A549 (cell line): ENCODE data around the gene GNAL.

ENCODE experiments used
- EP300 ChIP-seq, 2 experiments: fragments of >200 bp; sonication (Bioruptor Twin); formaldehyde crosslinking; IDR thresholded peaks; 2 replicates in 1 of 2; 3 replicates in 1 of 2; pipeline ENCODE4 v1.6.1; 2016 to 2017
- FOXS1 ChIP-seq: fragments of 250-450 bp; sonication (Bioruptor Pico); IDR thresholded peaks from 2 replicates; pipeline ENCODE4 v1.5.0; 2020; ENCODE audit warnings: mild to moderate bottlenecking, moderate library complexity
- MAZ ChIP-seq: fragments of 150-350 bp; IDR thresholded peaks from 2 replicates; pipeline ENCODE4 v1.6.1; 2014; ENCODE audit warnings: antibody characterized with exemption, low read depth, low read length, borderline replicate concordance
- NR3C1 ChIP-seq: fragments of >200 bp; sonication (Bioruptor Twin); formaldehyde crosslinking; IDR thresholded peaks from 3 replicates; pipeline ENCODE4 v1.6.1; 2017
- PHF8 ChIP-seq: fragments of 200-600 bp; sonication (generic); IDR thresholded peaks from 2 replicates; pipeline ENCODE4 v1.6.1; 2016; ENCODE audit warnings: low read depth, mild to moderate bottlenecking, antibody characterized with exemption, moderate library complexity, borderline replicate concordance
- POLR2A ChIP-seq: IDR thresholded peaks from 2 replicates; pipeline ENCODE4 v1.6.1; 2012; ENCODE audit warnings: mild to moderate bottlenecking, low read length
- POLR2AphosphoS2 ChIP-seq: conservative IDR thresholded peaks from 2 replicates; pipeline ENCODE4 v1.6.1; 2012; ENCODE audit warnings: low read length, improper control_type of control experiment, inconsistent platforms
- RCOR1 ChIP-seq: fragments of 150-350 bp; IDR thresholded peaks from 2 replicates; pipeline ENCODE4 v1.6.1; 2014; ENCODE audit warnings: antibody characterized with exemption, low read length, low read depth
- RFX5 ChIP-seq: fragments of 450-650 bp; IDR thresholded peaks from 2 replicates; pipeline ENCODE4 v1.7.1; 2014; ENCODE audit warnings: antibody characterized with exemption, mild to moderate bottlenecking, moderate library complexity
- TF ChIP-seq, protein P1 (sequence below): fragments of >200 bp; sonication (Bioruptor Twin); formaldehyde crosslinking; IDR thresholded peaks from 3 replicates; pipeline ENCODE4 v1.5.1; 2016
- TF ChIP-seq, protein P2 (sequence below): fragments of 200-600 bp; sonication (generic); IDR thresholded peaks from 2 replicates; pipeline ENCODE4 v1.6.1; 2016; ENCODE audit warnings: antibody characterized with exemption, mild to moderate bottlenecking, moderate library complexity

GRCh38 chr18:11860594-11861450 lies 171.8 kb downstream of the GNAL start:
- TF ChIP-seq, protein P1, sequence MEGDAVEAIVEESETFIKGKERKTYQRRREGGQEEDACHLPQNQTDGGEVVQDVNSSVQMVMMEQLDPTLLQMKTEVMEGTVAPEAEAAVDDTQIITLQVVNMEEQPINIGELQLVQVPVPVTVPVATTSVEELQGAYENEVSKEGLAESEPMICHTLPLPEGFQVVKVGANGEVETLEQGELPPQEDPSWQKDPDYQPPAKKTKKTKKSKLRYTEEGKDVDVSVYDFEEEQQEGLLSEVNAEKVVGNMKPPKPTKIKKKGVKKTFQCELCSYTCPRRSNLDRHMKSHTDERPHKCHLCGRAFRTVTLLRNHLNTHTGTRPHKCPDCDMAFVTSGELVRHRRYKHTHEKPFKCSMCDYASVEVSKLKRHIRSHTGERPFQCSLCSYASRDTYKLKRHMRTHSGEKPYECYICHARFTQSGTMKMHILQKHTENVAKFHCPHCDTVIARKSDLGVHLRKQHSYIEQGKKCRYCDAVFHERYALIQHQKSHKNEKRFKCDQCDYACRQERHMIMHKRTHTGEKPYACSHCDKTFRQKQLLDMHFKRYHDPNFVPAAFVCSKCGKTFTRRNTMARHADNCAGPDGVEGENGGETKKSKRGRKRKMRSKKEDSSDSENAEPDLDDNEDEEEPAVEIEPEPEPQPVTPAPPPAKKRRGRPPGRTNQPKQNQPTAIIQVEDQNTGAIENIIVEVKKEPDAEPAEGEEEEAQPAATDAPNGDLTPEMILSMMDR = no peak
- no peak for TF ChIP-seq FOXS1 (CRISPR knock-in tag)
- no peak for TF ChIP-seq POLR2A
- no peak for TF ChIP-seq NR3C1
- TF ChIP-seq RCOR1 = no peak
- TF ChIP-seq EP300 (IDR thresholded peaks at IDR 0.05) = no peak
- no peak for TF ChIP-seq POLR2AphosphoS2
- TF ChIP-seq PHF8 = no peak
- TF ChIP-seq MAZ = no peak
- TF ChIP-seq, protein P2, sequence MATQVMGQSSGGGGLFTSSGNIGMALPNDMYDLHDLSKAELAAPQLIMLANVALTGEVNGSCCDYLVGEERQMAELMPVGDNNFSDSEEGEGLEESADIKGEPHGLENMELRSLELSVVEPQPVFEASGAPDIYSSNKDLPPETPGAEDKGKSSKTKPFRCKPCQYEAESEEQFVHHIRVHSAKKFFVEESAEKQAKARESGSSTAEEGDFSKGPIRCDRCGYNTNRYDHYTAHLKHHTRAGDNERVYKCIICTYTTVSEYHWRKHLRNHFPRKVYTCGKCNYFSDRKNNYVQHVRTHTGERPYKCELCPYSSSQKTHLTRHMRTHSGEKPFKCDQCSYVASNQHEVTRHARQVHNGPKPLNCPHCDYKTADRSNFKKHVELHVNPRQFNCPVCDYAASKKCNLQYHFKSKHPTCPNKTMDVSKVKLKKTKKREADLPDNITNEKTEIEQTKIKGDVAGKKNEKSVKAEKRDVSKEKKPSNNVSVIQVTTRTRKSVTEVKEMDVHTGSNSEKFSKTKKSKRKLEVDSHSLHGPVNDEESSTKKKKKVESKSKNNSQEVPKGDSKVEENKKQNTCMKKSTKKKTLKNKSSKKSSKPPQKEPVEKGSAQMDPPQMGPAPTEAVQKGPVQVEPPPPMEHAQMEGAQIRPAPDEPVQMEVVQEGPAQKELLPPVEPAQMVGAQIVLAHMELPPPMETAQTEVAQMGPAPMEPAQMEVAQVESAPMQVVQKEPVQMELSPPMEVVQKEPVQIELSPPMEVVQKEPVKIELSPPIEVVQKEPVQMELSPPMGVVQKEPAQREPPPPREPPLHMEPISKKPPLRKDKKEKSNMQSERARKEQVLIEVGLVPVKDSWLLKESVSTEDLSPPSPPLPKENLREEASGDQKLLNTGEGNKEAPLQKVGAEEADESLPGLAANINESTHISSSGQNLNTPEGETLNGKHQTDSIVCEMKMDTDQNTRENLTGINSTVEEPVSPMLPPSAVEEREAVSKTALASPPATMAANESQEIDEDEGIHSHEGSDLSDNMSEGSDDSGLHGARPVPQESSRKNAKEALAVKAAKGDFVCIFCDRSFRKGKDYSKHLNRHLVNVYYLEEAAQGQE = no peak
- TF ChIP-seq RFX5 = no peak
